ENCODE results near the gene TUBB8.
"Not testable (repeated sequence)": the region's sequence is repeated elsewhere in the genome, so short reads cannot be mapped to it uniquely, and the experiment has no call there.

Gene TUBB8

DNA sequence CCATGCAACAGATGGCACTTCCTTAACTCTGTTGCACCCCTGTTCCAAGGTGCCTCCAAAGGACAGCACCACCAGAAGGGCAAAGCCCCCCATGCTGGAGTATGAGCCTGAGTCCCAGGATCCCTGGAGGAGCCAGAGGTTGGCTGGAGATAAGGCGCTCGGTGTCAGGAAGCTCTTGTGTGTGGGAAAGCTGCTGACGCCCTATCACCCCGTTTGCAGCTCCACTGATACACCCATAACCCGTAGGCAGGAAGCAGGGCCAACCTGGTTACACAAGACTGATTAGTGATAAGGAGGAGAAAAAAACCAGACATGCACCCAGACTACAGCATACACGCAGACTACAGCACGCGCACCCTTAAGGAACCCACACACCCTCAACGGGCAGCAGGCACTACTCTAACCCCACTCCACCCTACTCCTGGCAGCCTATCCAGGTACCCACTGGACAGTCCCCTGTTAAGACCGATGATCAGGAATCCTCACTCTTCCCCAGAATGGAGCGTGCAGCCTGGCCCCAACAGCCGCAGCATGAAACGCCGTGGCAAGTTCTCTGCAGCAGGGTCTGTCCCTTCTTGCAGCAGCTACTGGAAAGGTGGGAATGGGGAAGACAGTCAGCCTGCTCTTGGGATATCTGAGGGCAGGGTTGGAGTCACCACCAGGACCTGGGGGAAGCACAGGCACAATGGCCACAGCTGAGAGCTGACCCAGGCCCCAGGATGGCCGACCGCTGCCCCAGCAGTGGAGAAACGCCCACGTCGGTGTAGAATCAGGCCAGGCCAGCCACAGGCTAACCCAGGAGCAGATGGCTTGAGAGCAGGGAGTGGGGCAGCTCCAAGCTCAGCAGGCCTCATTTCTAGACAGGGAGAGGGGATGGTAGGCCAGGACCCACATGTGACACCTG lies 38.3 kb upstream of the TUBB8 start:
- WGBS, 2 experiments, result 93% methylated on average over 19 of the region's 19 CpGs
- no peaks in the 10 kb centered on the region for H3K36me3 ChIP-seq (ENCODE audit: control insufficient read depth, insufficient read depth, low read length)
- no peak overlapping the region for H3K27ac ChIP-seq (ENCODE audit: insufficient read depth, low read depth, low read length, poor library complexity, severe bottlenecking)
- no peaks in the 10 kb centered on the region for H3K27me3 ChIP-seq (ENCODE audit: control insufficient read depth, insufficient read depth, low read length, poor library complexity, severe bottlenecking)
- H3K4me1 ChIP-seq (ENCODE audit: control insufficient read depth, insufficient read depth, low read length), result no peaks in the 10 kb centered on the region
- H3K4me3 ChIP-seq (ENCODE audit: insufficient read depth, low read depth, low read length), result no peak overlapping the region
- H3K9me3 ChIP-seq (ENCODE audit: control insufficient read depth, low read length), result no peaks in the 10 kb centered on the region

DNA sequence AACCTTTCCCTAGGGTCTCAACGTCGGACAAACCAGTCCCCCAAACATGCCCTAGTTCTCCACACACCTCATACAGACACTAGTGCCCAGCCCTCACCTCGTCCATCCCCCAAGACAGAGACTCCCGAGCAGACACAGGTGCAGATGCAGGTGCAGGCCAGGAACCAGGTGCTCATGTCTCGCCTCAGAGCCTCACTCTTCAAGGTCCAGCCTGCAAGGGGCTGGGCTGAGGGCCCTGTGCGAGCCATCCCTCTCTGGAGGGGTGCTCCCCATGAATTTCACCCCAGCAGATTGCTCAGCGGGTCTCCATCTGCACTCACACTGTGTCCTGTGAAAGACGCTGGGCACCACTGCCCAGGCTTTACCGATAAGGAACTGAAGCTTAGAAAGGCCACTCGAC lies 36.9 kb upstream of the TUBB8 start:
- Histone ChIP-seq H3K27me3 (ENCODE audit: control insufficient read depth, insufficient read depth, low read length, poor library complexity, severe bottlenecking) (no peaks in the 10 kb centered on the region), H3K4me1 (ENCODE audit: control insufficient read depth, insufficient read depth, low read length) (no peaks in the 10 kb centered on the region), H3K9me3 (ENCODE audit: control insufficient read depth, low read length) (no peaks in the 10 kb centered on the region), H3K4me3 (ENCODE audit: insufficient read depth, low read depth, low read length) (no peak overlapping the region), H3K27ac (ENCODE audit: insufficient read depth, low read depth, low read length, poor library complexity, severe bottlenecking) (no peak overlapping the region), H3K36me3 (ENCODE audit: control insufficient read depth, insufficient read depth, low read length) (no peaks in the 10 kb centered on the region)
- WGBS, 2 experiments, result 88 to 90% methylated on average over 10 of the region's 10 CpGs

DNA sequence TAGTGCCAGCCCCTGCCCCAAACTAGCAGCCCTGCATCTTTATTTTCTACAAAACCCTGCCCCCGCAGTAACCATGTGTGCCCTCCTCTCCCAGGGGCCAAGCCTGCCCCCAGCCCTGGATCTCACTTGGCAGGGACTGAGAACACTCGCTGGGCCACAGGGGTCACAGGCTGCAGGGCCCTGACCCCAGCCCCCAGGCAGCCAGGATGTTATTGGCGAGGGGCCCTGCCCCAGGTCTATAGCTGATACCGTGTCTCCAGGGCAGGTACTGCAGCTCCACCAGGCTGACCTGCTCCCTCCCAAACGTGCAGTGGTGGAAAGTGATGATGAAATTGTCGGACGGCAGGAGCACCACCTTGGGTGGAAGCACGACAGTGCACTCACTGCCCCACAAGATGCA lies 35.9 kb upstream of the TUBB8 start:
- Histone ChIP-seq H3K27ac (ENCODE audit: insufficient read depth, low read depth, low read length, poor library complexity, severe bottlenecking) (no peak overlapping the region), H3K27me3 (ENCODE audit: control insufficient read depth, insufficient read depth, low read length, poor library complexity, severe bottlenecking) (no peaks in the 10 kb centered on the region), H3K36me3 (ENCODE audit: control insufficient read depth, insufficient read depth, low read length) (no peaks in the 10 kb centered on the region), H3K4me1 (ENCODE audit: control insufficient read depth, insufficient read depth, low read length) (no peaks in the 10 kb centered on the region), H3K4me3 (ENCODE audit: insufficient read depth, low read depth, low read length) (no peak overlapping the region), H3K9me3 (ENCODE audit: control insufficient read depth, low read length) (no peaks in the 10 kb centered on the region)
- 83 to 85% methylated on average over 8 of the region's 8 CpGs for WGBS, 2 experiments

DNA sequence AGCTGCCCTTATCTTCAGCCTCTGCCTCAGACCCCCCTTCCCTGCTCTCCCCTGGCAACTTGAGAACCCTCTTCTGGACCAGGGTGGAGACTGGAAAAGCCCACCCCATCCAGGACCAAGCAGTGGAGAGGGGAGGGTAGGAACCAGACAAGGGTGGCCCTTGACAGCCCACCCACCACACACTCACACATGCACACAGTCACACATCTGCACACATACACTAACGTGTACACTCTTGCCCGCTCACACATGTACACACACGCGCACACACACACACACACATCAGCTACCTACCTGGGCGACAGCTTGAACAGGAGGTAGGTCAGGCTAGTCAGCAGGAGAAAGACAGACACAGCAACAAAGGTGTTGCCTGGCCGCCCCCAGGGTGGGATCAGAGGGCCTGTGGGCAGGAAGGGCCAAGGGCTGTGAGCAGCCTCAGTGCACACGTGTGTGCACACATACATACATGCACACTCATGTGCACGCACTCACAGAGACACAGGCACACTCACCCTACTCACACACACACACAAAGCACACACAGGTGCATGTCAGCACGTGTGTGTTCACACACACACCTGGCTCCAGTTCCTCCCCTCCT lies 34.9 kb upstream of the TUBB8 start:
- no peaks in the 10 kb centered on the region for H3K27me3 ChIP-seq (ENCODE audit: control insufficient read depth, insufficient read depth, low read length, poor library complexity, severe bottlenecking)
- H3K4me3 ChIP-seq (ENCODE audit: insufficient read depth, low read depth, low read length), result no peak overlapping the region
- WGBS, 2 experiments, result 86 to 88% methylated on average over 9 of the region's 9 CpGs
- no peaks in the 10 kb centered on the region for H3K9me3 ChIP-seq (ENCODE audit: control insufficient read depth, low read length)
- no peak overlapping the region for H3K27ac ChIP-seq (ENCODE audit: insufficient read depth, low read depth, low read length, poor library complexity, severe bottlenecking)
- no peaks in the 10 kb centered on the region for H3K4me1 ChIP-seq (ENCODE audit: control insufficient read depth, insufficient read depth, low read length)
- no peaks in the 10 kb centered on the region for H3K36me3 ChIP-seq (ENCODE audit: control insufficient read depth, insufficient read depth, low read length)

DNA sequence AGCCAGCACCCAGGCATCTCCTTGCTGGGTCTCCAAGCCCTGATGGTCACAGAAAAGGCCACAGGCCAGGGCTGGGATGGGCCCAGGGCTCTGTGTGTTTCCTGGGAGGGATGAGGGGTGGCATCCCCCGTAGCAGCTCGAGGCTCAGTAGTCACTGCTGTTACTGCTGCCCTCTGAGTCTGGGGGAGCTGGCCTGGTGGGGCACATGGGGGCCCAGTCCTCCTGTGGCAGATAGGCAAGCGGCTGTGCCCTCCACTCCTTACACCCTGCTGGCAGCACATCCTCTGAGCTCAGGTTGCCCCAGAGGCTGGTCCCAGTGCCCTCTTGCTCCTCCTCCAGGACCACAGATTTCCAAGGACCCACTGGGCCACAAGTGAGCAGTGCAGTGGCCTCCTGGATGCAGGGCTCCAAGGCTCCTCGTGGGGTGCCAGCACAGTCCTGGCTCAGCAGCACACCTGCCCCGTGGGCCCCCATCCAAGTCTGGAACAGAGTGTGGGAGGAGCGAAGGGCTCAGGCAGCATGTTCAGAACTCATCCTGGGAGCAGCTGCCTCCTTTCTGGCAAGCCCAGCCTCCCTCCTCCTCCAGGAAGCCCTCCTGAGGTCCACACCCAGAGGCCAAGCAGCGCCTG lies 31.5 kb upstream of the TUBB8 start:
- H3K27ac ChIP-seq (ENCODE audit: insufficient read depth, low read depth, low read length, poor library complexity, severe bottlenecking), result no peak overlapping the region
- no peak overlapping the region for H3K4me3 ChIP-seq (ENCODE audit: insufficient read depth, low read depth, low read length)
- no peaks in the 10 kb centered on the region for H3K36me3 ChIP-seq (ENCODE audit: control insufficient read depth, insufficient read depth, low read length)
- peaks cover 7% of the 10 kb centered on the region for H3K27me3 ChIP-seq (ENCODE audit: control insufficient read depth, insufficient read depth, low read length, poor library complexity, severe bottlenecking)
- no peaks in the 10 kb centered on the region for H3K4me1 ChIP-seq (ENCODE audit: control insufficient read depth, insufficient read depth, low read length)
- WGBS, 2 experiments, result 85 to 89% methylated on average over 7 of the region's 7 CpGs
- H3K9me3 ChIP-seq (ENCODE audit: control insufficient read depth, low read length), result no peaks in the 10 kb centered on the region

DNA sequence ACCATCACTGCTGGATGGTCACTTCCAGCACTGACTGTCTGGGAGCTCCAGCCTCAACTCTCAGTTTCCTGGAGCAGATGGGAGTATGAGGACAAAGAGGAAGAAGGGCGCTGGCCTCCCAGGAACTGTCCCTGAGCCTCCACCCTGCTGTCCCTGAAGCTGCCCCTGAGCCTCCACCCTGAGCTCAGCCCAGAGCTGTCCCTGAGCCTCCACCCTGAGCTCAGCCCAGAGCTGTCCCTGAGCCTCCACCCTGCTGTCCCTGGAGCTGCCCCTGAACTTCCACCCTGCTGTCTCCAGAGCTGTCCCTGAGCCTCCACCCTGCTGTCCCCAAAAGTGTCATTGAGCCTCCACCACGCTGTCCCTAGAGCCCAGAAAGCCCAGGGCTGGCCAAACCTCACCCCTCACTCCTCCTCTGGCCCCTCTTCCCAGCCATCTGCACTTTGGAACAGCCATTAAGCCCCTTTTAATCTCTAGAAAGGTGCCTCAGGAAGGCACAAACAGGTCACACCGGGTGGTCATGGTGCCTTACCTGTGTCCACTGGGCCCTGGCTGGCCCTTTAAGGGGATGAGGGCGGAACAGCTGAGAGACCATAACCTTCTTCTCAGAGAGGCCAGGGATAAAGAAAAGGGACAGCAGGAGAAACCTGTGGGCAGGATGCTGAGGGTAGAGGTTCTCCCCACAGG lies 30.6 kb upstream of the TUBB8 start:
- no peaks in the 10 kb centered on the region for H3K4me1 ChIP-seq (ENCODE audit: control insufficient read depth, insufficient read depth, low read length)
- H3K4me3 ChIP-seq (ENCODE audit: insufficient read depth, low read depth, low read length), result no peak overlapping the region
- 78 to 80% methylated on average over 4 of the region's 4 CpGs for WGBS, 2 experiments
- no peak overlapping the region for H3K27ac ChIP-seq (ENCODE audit: insufficient read depth, low read depth, low read length, poor library complexity, severe bottlenecking)
- no peaks in the 10 kb centered on the region for H3K9me3 ChIP-seq (ENCODE audit: control insufficient read depth, low read length)
- H3K27me3 ChIP-seq (ENCODE audit: control insufficient read depth, insufficient read depth, low read length, poor library complexity, severe bottlenecking), result peaks cover 12% of the 10 kb centered on the region
- H3K36me3 ChIP-seq (ENCODE audit: control insufficient read depth, insufficient read depth, low read length), result no peaks in the 10 kb centered on the region

DNA sequence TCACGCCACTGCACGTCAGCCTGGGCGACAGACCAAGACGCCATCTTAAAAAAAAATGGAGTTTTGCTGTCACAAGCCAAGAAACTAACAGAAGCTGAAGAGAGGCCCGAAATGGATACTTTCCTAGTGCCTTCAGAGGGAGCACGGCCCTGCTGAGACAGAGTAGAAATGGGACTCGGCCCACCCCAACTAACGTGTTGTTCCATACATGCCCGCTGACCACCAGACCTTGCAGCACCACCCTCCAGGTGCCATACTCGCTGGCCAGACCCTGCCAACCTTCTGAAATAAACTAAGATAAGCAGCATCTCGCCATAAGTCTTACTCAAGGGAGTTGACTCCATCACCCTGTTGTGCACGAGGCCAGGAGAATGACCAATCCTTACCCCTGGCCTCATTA lies 29.5 kb upstream of the TUBB8 start:
- Histone ChIP-seq H3K27me3 (ENCODE audit: control insufficient read depth, insufficient read depth, low read length, poor library complexity, severe bottlenecking) (peaks cover 19% of the 10 kb centered on the region), H3K9me3 (ENCODE audit: control insufficient read depth, low read length) (no peaks in the 10 kb centered on the region), H3K27ac (ENCODE audit: insufficient read depth, low read depth, low read length, poor library complexity, severe bottlenecking) (no peak overlapping the region), H3K4me3 (ENCODE audit: insufficient read depth, low read depth, low read length) (no peak overlapping the region), H3K4me1 (ENCODE audit: control insufficient read depth, insufficient read depth, low read length) (no peaks in the 10 kb centered on the region), H3K36me3 (ENCODE audit: control insufficient read depth, insufficient read depth, low read length) (no peaks in the 10 kb centered on the region)
- 89 to 90% methylated on average over 12 of the region's 12 CpGs for WGBS, 2 experiments

DNA sequence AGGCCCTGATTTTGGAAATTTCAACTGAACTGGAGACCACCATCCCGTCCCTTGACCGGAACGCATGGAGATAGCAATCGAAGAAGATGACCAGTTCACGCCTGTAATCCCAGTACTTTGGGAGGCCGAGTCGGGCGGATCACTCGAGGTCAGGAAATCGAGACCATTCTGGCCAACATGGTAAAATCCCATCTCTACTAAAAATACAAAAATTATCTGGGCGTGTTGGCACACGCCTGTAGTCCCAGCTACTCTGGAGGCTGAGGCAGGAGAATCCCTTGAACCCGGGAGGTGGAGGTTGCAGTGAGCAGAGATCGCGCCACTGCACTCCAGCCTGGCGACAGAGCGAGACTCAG lies 25.1 kb upstream of the TUBB8 start:
- WGBS, 2 experiments, result 50 to 51% methylated on average over 17 of the region's 17 CpGs
- Histone ChIP-seq H3K4me3 (ENCODE audit: insufficient read depth, low read depth, low read length) (peak overlapping the region; percentile 61), H3K27me3 (ENCODE audit: control insufficient read depth, insufficient read depth, low read length, poor library complexity, severe bottlenecking) (peaks cover 26% of the 10 kb centered on the region)
- not testable (repeated sequence) for H3K4me1 ChIP-seq (ENCODE audit: control insufficient read depth, insufficient read depth, low read length); H3K27ac ChIP-seq (ENCODE audit: insufficient read depth, low read depth, low read length, poor library complexity, severe bottlenecking); H3K36me3 ChIP-seq (ENCODE audit: control insufficient read depth, insufficient read depth, low read length); H3K9me3 ChIP-seq (ENCODE audit: control insufficient read depth, low read length)

DNA sequence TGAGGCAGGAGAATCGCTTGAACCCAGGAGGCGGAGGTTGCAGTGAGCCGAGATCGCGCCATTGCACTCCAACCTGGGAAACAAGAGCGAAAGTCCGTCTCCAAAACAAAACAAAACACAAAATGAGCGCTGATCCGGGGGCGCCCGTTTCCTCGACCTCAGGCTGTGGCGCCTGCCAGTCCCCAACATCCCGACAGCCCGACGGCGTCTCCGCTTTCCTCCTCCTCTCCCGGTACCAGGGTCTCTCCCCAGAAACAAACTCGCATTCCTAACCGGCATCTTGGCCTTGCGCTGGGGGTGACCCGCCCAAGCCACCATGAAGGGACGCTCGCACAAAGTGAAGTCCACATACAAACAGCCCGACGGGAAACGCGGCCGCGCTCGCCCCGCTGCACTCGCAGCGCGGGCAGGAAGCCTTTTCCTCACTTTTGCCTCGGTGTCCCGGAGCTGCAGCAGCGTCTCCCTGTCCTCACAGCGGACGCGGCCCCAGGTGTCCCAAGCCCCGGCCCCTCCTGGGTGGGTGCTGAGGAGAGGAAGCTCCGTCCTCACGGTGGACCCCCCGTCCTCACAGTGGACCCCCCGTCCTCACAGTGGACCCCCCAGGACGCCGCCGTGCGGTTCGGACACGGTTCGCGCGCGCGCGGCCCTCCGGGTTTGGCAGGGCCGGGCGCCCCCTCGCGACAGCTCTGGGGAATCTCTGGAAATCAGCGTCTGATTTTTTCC lies 24.6 kb upstream of the TUBB8 start:
- H3K27me3 ChIP-seq (ENCODE audit: control insufficient read depth, insufficient read depth, low read length, poor library complexity, severe bottlenecking), result peaks cover 26% of the 10 kb centered on the region
- H3K36me3 ChIP-seq (ENCODE audit: control insufficient read depth, insufficient read depth, low read length); H3K4me1 ChIP-seq (ENCODE audit: control insufficient read depth, insufficient read depth, low read length); H3K9me3 ChIP-seq (ENCODE audit: control insufficient read depth, low read length); H3K27ac ChIP-seq (ENCODE audit: insufficient read depth, low read depth, low read length, poor library complexity, severe bottlenecking): not testable (repeated sequence)
- 17 to 20% methylated on average over 63 to 65 of the region's 65 CpGs for WGBS, 2 experiments
- peak overlapping the region; percentile 61 for H3K4me3 ChIP-seq (ENCODE audit: insufficient read depth, low read depth, low read length)
